GM18511 (cell line): Measurements from ENCODE around the gene CCDC102B.
"Not testable (repeated sequence)": the region's sequence is repeated elsewhere in the genome, so short reads cannot be mapped to it uniquely, and the experiment has no call there.

Experiments used
- ATAC-seq: cut with Tn5 transposase; IDR thresholded peaks from one replicate; pipeline ENCODE4 v1.9.1; 2021; ENCODE audit warnings: mild to moderate bottlenecking, moderate library complexity; ENCODE audit not compliant: unreplicated experiment

Gene CCDC102B

DNA sequence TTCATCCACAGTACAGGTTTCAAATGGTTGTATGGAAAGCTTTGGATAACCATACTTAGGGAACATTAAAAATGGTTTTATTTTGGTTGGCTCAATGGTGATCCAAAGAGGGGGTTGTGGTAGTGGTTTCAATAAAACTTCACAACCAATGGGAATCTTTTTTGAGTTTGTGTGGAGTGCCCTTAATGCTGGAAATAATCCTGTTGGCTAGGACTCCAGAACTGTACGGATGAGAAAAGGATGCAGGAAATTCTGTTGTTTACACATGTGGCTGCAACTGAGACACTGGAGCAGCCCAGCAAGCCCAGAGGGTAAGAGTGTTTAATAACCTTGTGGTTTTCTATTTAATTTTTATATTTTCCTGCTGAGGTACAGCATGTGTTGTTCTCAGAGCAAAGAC lies at the start of gene CCDC102B:
Gene CCDC102B (plus strand): TSS at position 210 of the 400 bp plus-strand sequence. CDS start 38,684 bp downstream, outside the sequence.
- ATAC-seq, result no peak

DNA sequence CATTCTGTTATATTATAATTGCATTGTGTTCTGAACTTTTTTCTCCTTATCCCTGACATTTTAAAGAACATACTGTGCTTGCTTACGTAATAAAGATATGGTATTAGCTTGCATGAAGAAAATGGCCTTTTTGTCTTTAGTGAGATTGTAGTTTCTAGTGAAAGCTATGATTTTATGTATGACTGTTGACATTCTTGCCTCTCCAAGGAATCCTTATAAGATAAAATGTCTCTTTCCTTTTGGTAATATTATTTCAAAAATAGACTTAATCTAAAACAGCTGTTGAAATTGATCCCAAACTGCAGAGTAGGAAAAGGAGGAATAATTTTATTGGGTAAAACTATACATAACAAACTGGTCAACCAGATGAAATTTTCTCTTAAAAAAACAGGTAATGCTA lies 40.8 kb upstream of the CCDC102B start:
- ATAC-seq, result no peak

DNA sequence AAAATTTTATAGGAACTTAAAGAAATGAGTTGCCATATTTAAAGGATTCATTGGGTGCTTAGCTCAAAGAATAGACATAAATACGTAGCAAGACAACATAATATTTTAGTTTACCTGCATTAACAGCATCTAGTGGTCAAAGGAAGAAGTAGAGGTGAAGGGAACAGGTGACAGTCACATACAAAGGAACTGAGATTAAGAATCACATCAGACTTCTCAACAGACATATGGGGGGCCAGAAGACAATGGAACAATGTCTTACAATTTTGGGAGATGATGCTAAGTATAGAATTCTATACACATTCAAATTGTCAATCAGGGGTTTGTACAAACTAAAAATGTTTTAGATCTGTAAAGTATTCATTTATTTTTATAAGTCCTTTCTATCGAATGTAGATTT lies 38.6 kb upstream of the CCDC102B start:
- no peak for ATAC-seq

DNA sequence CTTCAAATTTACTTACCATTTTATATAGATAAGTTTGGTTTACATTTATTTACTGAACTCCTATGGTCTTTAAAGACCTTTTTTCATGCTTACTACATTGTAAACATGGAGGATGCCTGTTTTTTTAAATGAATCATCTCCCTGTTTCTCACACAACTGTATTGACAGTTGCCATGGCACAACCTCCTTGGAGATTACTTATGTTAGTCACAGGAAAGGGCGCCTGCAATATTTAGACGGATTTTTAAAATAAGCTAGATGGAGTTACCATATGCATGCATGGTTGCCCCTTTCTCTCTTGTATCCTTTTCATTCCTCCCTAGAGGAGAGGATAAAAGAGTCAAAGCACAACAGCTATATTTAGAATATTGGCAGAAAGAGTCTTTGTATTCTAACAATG lies 34.8 kb upstream of the CCDC102B start:
- no peak for ATAC-seq

DNA sequence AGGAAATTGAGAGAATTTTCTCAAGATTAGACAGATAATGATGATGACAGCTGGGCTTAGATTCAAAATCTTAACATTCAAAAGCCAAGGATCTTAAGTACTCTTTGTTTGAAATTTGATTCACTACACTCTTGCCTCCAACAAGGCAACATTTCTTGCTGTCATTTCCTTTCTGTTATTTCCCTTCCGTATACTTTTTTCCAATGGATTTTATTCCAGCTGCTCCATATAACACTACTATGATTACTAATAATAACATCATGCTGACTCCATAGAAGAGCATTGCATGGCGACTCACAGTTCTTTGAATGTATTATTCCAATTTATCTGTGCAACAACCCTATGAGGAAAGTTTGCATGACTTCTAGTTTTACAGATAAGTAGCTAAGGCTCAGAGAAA lies 33.9 kb upstream of the CCDC102B start:
- no peak for ATAC-seq

DNA sequence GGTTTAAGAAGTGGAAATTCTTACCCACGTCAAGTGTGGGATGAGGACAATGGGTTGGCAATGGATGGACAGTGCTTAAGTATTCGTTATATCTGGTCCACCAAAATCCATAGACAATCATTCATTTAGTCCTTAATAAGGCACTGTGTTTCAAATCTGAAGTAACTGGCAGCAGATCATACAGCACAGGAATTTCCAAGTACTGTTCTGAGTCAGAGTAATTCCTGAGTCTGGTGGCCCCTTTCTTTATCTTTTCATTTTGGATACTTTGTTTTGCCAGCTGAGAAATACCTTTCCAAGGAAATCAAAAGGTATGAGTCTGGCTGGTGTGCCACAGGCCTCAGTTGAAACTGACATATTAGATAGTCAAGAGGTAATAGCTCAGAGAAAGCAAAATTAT lies 31.4 kb upstream of the CCDC102B start:
- no peak for ATAC-seq

DNA sequence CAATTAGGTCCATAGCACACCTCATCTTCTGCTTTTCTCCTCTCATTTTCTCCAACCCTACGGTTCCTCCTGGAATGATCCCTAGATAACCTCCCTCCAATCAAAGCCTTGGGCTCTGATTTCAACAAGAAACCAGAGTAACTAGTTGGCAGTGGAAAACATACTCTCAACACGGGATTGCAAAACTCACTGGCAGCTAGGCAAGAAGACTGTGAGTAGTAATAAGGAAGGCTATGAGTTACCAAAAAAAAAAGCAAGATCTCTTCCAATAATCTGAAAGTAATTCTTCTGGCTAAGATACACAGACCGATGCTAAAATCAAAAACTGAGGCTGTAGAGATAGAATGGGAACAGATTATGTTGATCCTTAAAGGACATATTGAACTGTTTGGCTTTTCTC lies 28.4 kb upstream of the CCDC102B start:
- no peak for ATAC-seq

DNA sequence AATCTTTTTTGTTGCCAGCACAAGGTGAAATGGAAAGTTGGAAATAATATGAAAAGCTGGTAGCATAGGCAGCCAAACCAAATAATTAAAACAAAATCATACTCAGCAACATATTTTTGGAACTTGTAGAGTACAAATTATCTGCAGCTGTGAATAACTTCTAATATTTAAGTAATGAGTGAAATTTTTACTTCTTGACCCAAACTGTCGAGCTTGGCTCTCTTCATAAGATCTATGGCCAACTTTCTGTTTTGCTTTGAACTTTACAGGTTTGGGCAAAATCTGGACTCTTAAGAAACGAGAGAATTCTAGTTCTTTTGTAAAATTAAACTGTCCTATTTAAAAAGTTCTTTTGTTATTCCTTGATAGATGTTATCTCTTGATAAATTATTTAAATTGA lies 25.6 kb upstream of the CCDC102B start:
- ATAC-seq, result no peak

DNA sequence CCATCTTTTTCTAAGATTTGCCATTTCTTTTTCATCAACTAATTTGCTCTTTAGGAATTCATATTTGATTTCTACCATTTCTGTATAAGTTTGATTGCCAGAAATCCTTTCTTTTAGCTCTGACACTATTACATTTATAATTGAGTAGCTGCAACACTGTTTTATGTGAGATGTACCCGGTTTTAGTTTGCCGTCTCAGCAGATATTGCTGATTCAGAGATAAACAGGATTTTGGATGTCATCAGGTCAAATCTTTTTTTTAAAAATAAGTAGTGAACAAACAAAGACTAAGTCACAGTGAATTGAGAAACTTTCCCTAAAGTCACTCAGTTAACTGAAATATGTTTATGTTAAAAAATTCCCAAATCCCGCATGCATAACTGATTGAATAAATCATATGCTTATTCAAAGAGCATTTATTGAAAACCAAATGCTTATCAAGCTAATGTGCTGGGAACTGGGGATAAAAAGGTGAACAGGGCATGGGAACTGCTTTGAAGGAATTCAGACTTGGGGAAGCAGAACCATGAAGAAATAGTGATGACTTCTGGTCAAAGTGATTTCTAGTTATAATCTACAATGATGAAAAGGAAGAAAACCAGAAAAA lies 19.5 kb upstream of the CCDC102B start:
- no peak for ATAC-seq

DNA sequence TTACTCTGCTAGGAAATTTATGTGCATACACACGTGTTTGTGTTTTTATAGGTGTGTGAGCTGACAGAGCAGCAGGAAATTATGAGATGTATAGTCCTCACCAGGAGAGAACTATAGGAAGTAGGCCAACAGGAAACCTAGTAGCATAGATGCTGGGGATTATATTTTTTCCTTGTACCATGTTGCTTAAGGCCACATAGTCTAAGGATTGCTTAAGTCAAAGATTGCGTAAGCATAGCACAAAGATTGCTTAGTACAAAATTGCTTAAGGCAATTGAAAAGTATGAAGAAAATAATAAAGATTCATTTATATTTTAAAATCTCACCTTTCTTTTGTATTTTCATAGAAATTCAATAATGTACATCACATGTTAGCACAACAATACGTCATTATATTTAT lies 18.7 kb upstream of the CCDC102B start:
- ATAC-seq, result no peak

DNA sequence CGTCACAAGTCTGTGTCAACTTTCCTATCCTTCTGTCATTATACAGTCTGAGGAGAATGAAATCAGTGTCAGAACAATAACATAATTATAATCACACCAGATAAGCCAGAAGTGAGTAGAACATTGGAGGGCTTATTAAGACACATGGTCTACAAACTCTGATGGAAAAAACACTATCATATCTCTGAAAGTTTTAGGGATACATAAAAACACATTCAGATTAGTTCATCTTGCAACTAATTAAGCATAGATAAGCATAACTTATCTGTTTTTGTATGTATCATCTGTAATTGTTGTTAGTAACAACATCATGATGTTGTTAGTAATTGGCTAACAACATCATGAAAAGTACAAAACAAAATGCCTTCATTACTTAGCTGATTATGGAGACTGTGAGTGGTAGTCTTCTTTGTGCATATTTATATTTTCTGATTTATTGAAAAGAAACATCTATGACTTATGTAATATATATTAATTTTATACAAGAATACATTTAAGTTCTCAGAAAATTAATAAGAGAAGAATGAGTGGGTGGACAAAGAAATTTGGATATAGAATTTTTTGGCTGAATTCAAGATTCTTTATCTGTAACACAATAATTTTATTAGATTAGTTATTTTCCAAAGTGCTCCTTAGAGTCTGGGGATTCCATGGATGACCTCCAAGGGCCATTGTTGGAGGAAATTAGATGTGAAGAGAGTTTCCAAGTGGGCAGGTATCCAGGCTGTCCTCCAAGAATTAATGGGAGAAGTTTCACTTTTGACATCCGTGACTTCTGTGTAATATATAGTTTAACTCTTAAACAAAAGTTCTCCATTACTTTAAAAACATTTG lies 16.9 kb upstream of the CCDC102B start:
- ATAC-seq, result no peak

DNA sequence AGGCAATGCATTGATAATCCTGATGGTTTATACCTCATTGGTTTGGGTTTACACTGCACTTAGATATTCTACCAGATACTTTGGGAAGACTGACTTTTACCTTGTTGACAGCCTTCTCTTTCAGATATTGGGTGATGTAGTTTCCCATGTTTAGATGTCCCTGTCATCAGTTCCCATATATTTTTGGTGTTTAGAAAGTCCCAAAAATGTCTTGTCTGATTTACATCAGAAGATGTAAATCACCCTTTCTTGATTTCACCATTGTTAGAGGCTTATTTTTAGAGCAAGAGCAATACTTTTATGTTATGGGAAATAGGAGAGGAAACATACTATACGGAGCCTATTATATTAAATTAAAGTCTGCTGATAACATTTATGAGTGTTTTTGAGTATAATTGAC lies 14.4 kb upstream of the CCDC102B start:
- ATAC-seq, result no peak

DNA sequence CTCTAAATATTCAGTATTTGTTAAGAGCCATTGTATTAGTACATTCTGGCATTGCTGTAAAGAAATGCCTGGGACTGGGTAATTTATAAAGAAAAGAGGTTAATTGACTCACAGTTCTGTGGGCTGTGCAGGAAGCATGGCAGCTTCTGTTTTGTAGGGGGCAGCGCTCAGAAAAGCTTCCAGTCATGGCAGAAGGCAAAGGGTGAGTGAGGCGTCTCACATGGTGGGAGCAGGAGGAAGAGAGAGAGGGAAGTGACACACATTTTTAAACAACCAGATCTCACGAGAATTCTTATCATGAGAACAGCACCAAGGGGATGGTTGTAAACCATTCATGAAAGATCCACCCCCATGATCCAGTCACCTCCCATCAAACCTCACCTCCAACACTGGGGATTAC lies 13.8 kb upstream of the CCDC102B start:
- no peak for ATAC-seq

DNA sequence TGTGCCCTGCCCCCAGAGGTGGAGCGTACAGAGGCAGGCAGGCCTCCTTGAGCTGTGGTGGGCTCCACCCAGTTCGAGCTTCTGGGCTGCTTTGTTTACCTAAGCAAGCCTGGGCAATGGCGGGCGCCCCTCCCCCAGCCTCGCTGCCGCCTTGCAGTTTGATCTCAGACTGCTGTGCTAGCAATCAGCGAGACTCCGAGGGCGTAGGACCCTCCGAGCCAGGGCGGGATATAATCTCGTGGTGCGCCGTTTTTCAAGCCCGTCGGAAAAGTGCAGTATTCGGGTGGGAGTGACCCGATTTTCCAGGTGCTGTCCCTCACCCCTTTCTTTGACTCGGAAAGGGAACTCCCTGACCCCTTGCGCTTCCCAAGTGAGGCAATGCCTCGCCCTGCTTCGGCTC lies 7.6 kb upstream of the CCDC102B start:
- ATAC-seq, result not testable (repeated sequence)

DNA sequence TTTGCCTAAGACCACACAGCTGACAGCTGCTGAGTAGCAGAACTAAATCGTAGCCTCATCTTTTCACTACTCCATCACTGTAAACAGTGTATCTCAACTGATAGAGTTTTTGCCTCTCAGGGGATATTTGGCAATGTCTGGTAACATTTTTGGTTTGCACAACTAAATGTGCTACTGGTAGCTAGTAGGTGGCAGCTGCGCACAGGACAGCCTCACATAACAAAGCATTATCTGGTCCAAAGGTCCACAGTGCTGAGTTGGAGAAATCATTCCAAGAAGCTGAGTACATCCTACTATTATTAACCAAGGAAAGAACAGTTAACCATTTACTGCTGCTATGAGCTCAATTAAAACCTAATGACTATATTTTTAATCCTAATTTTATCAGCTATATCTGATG lies 6.1 kb upstream of the CCDC102B start:
- no peak for ATAC-seq

DNA sequence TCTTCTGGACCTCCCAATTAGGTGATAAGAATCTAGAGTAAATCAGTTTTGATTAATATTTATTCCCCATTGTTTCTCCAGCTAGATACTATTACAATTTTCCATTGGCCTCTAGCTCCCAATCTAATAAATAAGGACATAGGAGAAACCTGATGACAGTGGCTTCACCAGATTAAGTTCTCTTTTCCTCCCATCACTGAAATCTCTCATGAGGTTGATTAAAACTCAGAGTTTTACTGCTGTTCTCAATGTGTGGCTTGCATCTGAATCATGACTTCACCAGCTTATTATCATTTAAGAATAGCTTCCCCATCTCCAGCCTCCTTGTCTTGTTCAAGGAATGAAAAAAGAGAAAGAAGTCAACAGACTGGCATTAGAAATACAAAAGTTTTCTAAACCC lies 3.9 kb upstream of the CCDC102B start:
- ATAC-seq, result no peak

DNA sequence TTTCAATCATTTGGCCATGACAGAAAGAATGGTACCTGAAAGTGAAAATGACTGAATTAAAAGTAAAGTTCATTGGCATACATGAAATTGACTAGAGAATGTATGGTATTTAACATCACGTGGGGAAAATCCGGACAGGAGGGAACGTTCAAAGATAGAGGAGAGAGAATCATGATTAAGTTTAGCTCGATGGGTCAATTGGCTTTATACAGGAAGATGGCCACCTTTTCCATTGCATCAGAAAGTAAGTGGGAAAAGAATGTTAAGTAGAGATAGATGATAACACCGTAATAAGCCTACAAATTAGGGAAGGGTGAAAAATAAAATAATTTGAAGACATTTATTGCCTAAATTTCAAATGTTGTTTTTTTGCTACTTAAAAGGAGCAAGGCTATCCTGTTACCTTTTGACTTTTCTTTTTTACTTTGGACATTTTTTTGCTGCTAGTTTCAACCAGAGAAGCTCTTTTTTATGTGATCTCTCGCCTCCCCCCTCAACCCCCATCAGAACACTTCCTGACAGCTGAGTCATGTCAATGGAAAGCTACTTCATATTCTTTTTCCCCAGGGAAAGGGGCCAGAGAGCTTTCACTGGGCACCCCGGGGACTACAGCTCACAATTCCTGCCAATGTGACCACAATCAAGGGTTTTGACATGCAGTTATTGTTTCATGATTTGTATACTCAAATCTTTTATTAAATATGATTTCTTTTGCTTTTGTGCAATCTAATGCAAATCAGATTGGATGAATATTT lies 767 bp upstream of the CCDC102B start:
- ATAC-seq, result no peak

DNA sequence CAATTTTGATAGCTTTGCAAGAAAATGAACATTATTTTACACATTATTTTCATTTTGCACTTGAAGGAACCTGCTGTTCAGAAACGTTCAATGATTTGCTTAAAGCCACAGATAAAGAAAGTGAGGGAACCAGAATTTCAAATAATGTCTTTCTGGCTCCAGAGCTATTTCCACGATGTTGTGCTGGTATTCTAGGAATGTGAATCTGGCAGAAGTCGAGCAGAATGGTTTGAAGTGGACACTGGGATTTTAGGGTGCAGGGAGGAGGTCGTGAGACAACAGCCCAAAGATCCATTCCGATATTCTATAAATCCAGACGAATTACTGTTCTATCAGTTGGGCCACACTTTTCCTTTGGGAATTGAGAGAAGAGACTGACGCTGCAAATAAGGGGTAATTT lies 2.2 kb downstream of the CCDC102B start:
- ATAC-seq, result no peak

DNA sequence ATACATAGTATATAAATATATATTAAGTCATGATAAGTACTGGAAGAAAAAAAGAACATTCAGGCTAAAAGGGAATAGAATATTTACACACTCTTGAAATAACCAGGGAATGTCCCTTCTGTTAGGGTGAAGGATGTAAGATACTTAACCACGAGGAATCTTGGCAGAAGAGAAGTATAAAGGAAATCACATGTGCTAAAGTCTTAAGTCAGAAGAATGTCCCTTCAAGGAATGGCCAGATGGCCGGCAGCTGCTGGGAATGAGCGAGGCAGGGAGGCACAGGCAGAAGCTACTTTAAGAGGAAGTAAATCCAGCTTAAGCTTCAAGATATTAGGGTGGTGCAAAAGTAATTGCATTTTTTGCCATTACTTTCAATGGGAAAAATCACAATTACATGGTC lies 5.5 kb downstream of the CCDC102B start:
- ATAC-seq, result no peak

DNA sequence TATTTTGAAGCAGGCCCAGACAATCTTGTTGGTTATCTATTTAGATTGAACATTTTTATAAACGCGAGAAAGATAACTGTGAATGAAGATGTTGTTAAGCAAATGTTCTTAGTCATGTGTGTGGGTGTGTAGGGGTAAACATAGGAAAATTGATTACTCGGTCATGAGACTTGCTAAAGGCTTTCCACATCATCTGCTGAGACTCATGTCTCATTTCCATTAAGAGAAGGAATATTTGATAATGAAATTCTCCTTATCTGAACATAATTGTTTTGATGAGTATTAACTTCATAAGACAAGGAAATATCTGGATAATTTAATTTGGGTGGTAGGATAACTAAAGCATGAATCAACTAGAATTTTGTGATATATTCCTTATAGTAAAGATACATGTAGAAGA lies 19.7 kb downstream of the CCDC102B start:
- ATAC-seq, result no peak

DNA sequence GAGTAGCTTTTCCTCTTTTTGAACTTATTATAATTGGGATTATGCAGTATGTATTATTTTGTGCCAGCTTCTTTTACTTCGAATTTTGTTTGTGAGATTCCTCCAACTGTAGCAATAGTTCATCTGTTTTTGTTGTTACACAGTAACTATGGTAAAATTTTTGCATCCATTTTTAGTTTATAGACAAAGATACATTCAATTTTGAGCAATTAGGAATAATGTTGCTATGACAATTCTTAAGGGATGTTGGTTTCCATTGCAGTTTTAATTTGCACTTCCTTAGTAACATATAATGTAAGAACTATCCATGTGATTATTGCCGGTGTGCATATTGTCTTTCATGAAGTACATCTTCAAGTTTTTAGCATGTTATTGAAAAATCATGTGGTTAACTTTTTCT lies 20.7 kb downstream of the CCDC102B start:
- no peak for ATAC-seq

DNA sequence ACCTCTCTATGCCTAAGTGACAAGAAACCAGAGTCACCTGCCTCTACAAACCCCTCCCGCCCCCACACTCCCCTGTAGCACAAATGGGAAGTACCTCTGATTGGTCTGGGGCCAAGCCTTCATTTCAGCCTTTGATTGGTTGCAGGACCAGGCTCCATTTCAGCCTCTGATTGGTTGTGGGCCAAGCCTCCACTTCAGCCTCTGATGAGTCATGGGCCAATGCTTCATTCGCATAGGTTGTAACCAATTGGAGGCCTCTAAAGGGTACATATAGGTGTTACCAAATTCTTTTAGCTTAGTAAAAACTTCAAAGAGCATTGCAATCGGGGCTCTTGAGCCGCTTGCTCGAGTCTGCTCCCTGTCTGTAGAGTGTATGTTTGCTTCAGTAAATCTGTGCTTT lies 25.0 kb downstream of the CCDC102B start:
- no peak for ATAC-seq
